Astrocyte (in vitro differentiated cells and primary cell): ENCODE results near the gene EPOP.

Experiments
- EZH2 ChIP-seq: IDR thresholded peaks from 2 replicates; pipeline ENCODE4 v1.6.1; 2012; ENCODE audit warnings: mild to moderate bottlenecking, low read length, inconsistent platforms; ENCODE audit not compliant: insufficient read depth
- TF ChIP-seq, protein P1 (sequence below): IDR thresholded peaks from 2 replicates; pipeline ENCODE4 v1.5.1; 2011; ENCODE audit warnings: low read depth, mild to moderate bottlenecking, inconsistent platforms, low read length, moderate library complexity; ENCODE audit not compliant: insufficient read depth

GRCh38 chr17:38632334-38632733 lies 42.4 kb downstream of the EPOP start:
- TF ChIP-seq, protein P1, sequence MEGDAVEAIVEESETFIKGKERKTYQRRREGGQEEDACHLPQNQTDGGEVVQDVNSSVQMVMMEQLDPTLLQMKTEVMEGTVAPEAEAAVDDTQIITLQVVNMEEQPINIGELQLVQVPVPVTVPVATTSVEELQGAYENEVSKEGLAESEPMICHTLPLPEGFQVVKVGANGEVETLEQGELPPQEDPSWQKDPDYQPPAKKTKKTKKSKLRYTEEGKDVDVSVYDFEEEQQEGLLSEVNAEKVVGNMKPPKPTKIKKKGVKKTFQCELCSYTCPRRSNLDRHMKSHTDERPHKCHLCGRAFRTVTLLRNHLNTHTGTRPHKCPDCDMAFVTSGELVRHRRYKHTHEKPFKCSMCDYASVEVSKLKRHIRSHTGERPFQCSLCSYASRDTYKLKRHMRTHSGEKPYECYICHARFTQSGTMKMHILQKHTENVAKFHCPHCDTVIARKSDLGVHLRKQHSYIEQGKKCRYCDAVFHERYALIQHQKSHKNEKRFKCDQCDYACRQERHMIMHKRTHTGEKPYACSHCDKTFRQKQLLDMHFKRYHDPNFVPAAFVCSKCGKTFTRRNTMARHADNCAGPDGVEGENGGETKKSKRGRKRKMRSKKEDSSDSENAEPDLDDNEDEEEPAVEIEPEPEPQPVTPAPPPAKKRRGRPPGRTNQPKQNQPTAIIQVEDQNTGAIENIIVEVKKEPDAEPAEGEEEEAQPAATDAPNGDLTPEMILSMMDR: no peak
- no peak for TF ChIP-seq EZH2
